ENCODE results near the gene MYH13. TPM values are rescaled to one million over a fixed set of nuclear protein-coding genes. Genes with fewer than 3 reads are reported as not detected.

Gene MYH13
- total and polyA plus RNA-seq, 2 donors (not counting 3 experiments of a cell fraction or from before 2014, with no cell fraction given), result not detected

- Histone ChIP-seq H3K79me2 (ENCODE audit: control insufficient read depth, insufficient read depth, low read length) (no peaks in the 10 kb centered on the region), H3K27ac (ENCODE audit: insufficient read depth, low read depth, low read length) (no peak overlapping the region), H2AFZ (ENCODE audit: low read depth, low read length) (no peak overlapping the region), H3K9me1 (replicated peaks; ENCODE audit: control insufficient read depth, extremely low read depth, insufficient read depth, low read length) (no peaks in the 10 kb centered on the region), H3K36me3 (ENCODE audit: control insufficient read depth in 2 of 2, extremely low read depth in 1 of 2, insufficient read depth in 2 of 2, low read length in 2 of 2) (no peaks in the 10 kb centered on the region), H4K20me1 (replicated peaks; ENCODE audit: control insufficient read depth, extremely low read depth, insufficient read depth, low read length) (no peaks in the 10 kb centered on the region), H3K9ac (replicated peaks; ENCODE audit: extremely low read depth, insufficient read depth, low read length) (no peak overlapping the region), H3K4me1 (ENCODE audit: control insufficient read depth, extremely low read depth, insufficient read depth, low read length) (no peaks in the 10 kb centered on the region), H3K4me2 (ENCODE audit: insufficient read depth, low read length) (no peak overlapping the region), H3K9me3 (replicated peaks; ENCODE audit: control insufficient read depth, insufficient read depth, low read length) (peaks cover 14% of the 10 kb centered on the region), H3K4me3 (replicated peaks in 1 of 3; ENCODE audit: insufficient read depth in 1 of 3, low read depth in 1 of 3, low read length in 3 of 3) (no peak overlapping the region), H3K27me3 (ENCODE audit: control insufficient read depth in 2 of 2, insufficient read depth in 2 of 2, low read length in 2 of 2) (no peaks in the 10 kb centered on the region)
- TF ChIP-seq POLR2A (IDR thresholded peaks at IDR 0.05; ENCODE audit: low read depth, low read length) (no peak), FOS (IDR thresholded peaks at IDR 0.05; ENCODE audit: borderline replicate concordance, insufficient read depth, low read length) (no peak), CTCF (IDR thresholded peaks at IDR 0.05; ENCODE audit: extremely low read depth in 1 of 2, insufficient read depth in 1 of 2, low read depth in 1 of 2, low read length in 2 of 2) (no peak), EZH2 (IDR thresholded peaks at IDR 0.05; ENCODE audit: borderline replicate concordance, low read depth, low read length, severe bottlenecking) (no peak), GATA2 (IDR thresholded peaks at IDR 0.05; ENCODE audit: insufficient read depth, insufficient read length, low read depth, low read length) (no peak), JUN (IDR thresholded peaks at IDR 0.05; ENCODE audit: borderline replicate concordance, insufficient read depth, insufficient read length, low read depth) (no peak), MAX (IDR thresholded peaks at IDR 0.05; ENCODE audit: insufficient read depth, insufficient read length) (no peak), MYC (IDR thresholded peaks at IDR 0.05; ENCODE audit: low read depth, low read length) (no peak), POLR2AphosphoS5 (IDR thresholded peaks at IDR 0.05; ENCODE audit: insufficient read depth, low read depth, low read length) (no peak)
- DNase-seq (ENCODE audit: low read depth, low spot score), result no peak
- no TSS peak for BruUV-seq (replicated peaks)
- no peak for FAIRE-seq
- POLR2A ChIA-PET, result no interaction called here
- dilution Hi-C loops (cut with MboI; ENCODE audit: extremely low pct_ligation_motif_present, low sequenced_read_pairs), result no loop called here
- CTCF ChIA-PET, result no interaction called here
- intact Hi-C loops (cut with micrococcal nuclease), result no loop called here
Measured at GRCh38 chr17:10268005-10268404, 104.8 kb downstream of the MYH13 start.
